ENCODE results near the gene TMEM145. TPM values are rescaled to one million over a fixed set of nuclear protein-coding genes. Genes with fewer than 3 reads are reported as not detected.
A peak's percentile ranks its signal among the peaks of the same experiment; 100 is the strongest.

Gene TMEM145
- total RNA-seq, 2 experiments from 2014 or later: 1.8 TPM; not detected in 1

GRCh38 chr19:42325896-42326771 is 13.0 kb downstream of the TMEM145 start:
- H3K4me3 ChIP-seq (ENCODE audit: low read depth, low read length, poor library complexity, severe bottlenecking): peak overlapping the region; percentile 91
- H3K27ac ChIP-seq (ENCODE audit: low read depth, low read length, poor library complexity, severe bottlenecking): peak overlapping the region; percentile 47
- H3K79me2 ChIP-seq (ENCODE audit: insufficient read depth, low read depth, low read length): peaks cover 20% of the 10 kb centered on the region; the same call in 1 of the 2 replicates
- no peaks in the 10 kb centered on the region for H3K9me3 ChIP-seq (ENCODE audit: low read length)
- peak overlapping the region; percentile 63 for H2AFZ ChIP-seq (ENCODE audit: low read length)
- intact Hi-C loops (cut with micrococcal nuclease; ENCODE audit: unreplicated experiment): loop anchor here (1.0 kb wide), 1 partner anchor 218 kb away; no protein-coding TSS in a partner anchor
- DNase-seq (ENCODE audit: low spot score): peak; percentile 48
- ChIA-PET CTCF (ENCODE audit: unreplicated experiment) (no interaction called here), POLR2A (no interaction called here)
- H4K20me1 ChIP-seq (ENCODE audit: insufficient read depth, low read length): no peaks in the 10 kb centered on the region
- H3K4me1 ChIP-seq (ENCODE audit: insufficient read depth, low read length, poor library complexity, severe bottlenecking): peaks cover 25% of the 10 kb centered on the region
- H3K4me2 ChIP-seq (ENCODE audit: low read length): peak overlapping the region; percentile 80
- H3K36me3 ChIP-seq (ENCODE audit: insufficient read depth, low read length): no peaks in the 10 kb centered on the region
- H3K9me2 ChIP-seq (ENCODE audit: insufficient read depth, low read length): no peaks in the 10 kb centered on the region
- no TSS peak for BruUV-seq (replicated peaks)
- TF ChIP-seq EZH2phosphoT487 (IDR thresholded peaks at IDR 0.05; ENCODE audit: borderline replicate concordance, low read depth, low read length): no peak
- peak; percentile 69 for TF ChIP-seq CTCF (conservative IDR thresholded peaks at IDR 0.05; ENCODE audit: low read length)

DNA sequence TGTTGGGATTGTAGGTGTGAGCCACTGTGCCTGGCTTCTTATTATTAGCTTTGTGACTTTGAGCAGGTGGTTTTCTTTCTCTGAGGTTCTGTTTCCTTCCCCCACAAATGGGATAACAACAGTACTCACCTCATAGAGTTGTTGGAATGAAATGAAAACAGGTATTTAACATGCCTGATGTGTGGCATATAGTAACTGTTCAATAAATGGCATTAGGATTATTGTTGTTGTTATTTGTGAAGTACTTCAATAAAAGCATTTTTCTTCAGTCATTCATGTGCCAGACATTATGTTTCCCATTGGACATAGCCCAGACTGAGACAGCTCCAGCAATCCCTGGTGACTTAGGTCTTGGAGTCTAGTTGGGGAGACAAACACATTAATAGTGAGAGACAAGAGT is 13.9 kb downstream of the TMEM145 start:
- Histone ChIP-seq H3K4me1 (ENCODE audit: insufficient read depth, low read length, poor library complexity, severe bottlenecking) (peaks cover 25% of the 10 kb centered on the region), H3K79me2 (ENCODE audit: insufficient read depth, low read depth, low read length) (peaks cover 20% of the 10 kb centered on the region; the same call in 1 of the 2 replicates), H4K20me1 (ENCODE audit: insufficient read depth, low read length) (no peaks in the 10 kb centered on the region), H3K27ac (ENCODE audit: low read depth, low read length, poor library complexity, severe bottlenecking) (no peak overlapping the region), H2AFZ (ENCODE audit: low read length) (no peak overlapping the region), H3K4me3 (ENCODE audit: low read depth, low read length, poor library complexity, severe bottlenecking) (peak overlapping the region; percentile 91), H3K4me2 (ENCODE audit: low read length) (peak overlapping the region; percentile 80), H3K9me2 (ENCODE audit: insufficient read depth, low read length) (no peaks in the 10 kb centered on the region), H3K36me3 (ENCODE audit: insufficient read depth, low read length) (no peaks in the 10 kb centered on the region), H3K9me3 (ENCODE audit: low read length) (no peaks in the 10 kb centered on the region)
- POLR2A ChIA-PET: no interaction called here
- no peak for DNase-seq (ENCODE audit: low spot score)
- TF ChIP-seq CTCF (conservative IDR thresholded peaks at IDR 0.05; ENCODE audit: low read length) (no peak), EZH2phosphoT487 (IDR thresholded peaks at IDR 0.05; ENCODE audit: borderline replicate concordance, low read depth, low read length) (no peak)
- intact Hi-C loops (cut with micrococcal nuclease; ENCODE audit: unreplicated experiment): no loop called here
- CTCF ChIA-PET (ENCODE audit: unreplicated experiment): no interaction called here
- no TSS peak for BruUV-seq (replicated peaks)

GRCh38 chr19:42327381-42327780 is 14.3 kb downstream of the TMEM145 start:
- Histone ChIP-seq H4K20me1 (ENCODE audit: insufficient read depth, low read length) (no peaks in the 10 kb centered on the region), H3K9me3 (ENCODE audit: low read length) (no peaks in the 10 kb centered on the region), H3K27ac (ENCODE audit: low read depth, low read length, poor library complexity, severe bottlenecking) (no peak overlapping the region), H3K79me2 (ENCODE audit: insufficient read depth, low read depth, low read length) (peaks cover 20% of the 10 kb centered on the region; the same call in 1 of the 2 replicates), H3K4me1 (ENCODE audit: insufficient read depth, low read length, poor library complexity, severe bottlenecking) (peaks cover 25% of the 10 kb centered on the region), H3K4me2 (ENCODE audit: low read length) (peak overlapping the region; percentile 80), H3K4me3 (ENCODE audit: low read depth, low read length, poor library complexity, severe bottlenecking) (peak overlapping the region; percentile 91), H2AFZ (ENCODE audit: low read length) (no peak overlapping the region), H3K36me3 (ENCODE audit: insufficient read depth, low read length) (no peaks in the 10 kb centered on the region), H3K9me2 (ENCODE audit: insufficient read depth, low read length) (no peaks in the 10 kb centered on the region)
- no peak for TF ChIP-seq EZH2phosphoT487 (IDR thresholded peaks at IDR 0.05; ENCODE audit: borderline replicate concordance, low read depth, low read length)
- TF ChIP-seq CTCF (conservative IDR thresholded peaks at IDR 0.05; ENCODE audit: low read length): no peak
- no peak for DNase-seq (ENCODE audit: low spot score)
- intact Hi-C loops (cut with micrococcal nuclease; ENCODE audit: unreplicated experiment): no loop called here
- CTCF ChIA-PET (ENCODE audit: unreplicated experiment): no interaction called here
- POLR2A ChIA-PET: no interaction called here
- no TSS peak for BruUV-seq (replicated peaks)

Measured in OCI-LY7 (cell line).